ENCODE data around the gene LANCL2. TPM values are rescaled to one million over a fixed set of nuclear protein-coding genes. Genes with fewer than 3 reads are reported as not detected.

The LANCL2 gene
- total RNA-seq, 2 donors from 2014 or later, result 6.6 to 11.4 TPM

DNA sequence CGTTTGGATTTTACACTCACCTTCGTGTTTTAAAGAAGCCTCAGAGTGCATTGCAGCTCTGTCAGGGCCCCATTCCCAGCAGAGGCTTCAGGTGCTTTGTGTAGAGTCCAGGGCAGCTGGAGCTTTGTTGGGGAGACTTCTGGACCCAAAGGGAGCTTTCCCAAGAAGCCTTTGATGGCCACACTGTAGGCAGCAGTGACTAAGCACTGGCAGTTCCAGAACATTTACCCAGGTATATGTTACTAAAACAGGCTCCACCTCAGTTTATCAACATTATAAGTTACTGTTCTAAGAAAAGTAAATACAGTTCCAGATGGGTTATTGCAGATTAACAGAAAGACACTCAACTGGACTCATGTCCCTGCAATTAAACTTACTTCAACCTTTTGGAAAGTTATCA is 66.8 kb downstream of the LANCL2 start:
- no peak overlapping the region for H3K27ac ChIP-seq

DNA sequence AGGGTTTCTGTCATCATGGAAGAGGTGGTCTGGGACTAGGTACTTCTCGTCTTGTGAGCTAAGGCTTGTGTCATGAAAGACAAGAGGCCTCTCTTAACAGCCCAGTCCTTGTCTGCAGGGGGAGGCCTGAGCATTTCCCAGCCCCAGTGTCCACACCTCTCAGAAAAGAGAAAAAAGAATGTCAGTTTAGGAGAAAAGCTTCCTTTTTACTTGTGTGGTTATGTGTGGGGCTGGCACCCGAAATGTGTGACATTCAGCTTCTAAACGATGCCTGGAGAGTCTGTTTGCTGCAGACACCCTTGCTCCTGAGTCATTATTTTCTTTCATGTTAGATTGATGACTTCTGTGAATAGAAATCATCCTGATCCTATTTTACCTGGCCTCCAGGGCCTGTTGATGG is 67.4 kb downstream of the LANCL2 start:
- TF ChIP-seq, protein P1, sequence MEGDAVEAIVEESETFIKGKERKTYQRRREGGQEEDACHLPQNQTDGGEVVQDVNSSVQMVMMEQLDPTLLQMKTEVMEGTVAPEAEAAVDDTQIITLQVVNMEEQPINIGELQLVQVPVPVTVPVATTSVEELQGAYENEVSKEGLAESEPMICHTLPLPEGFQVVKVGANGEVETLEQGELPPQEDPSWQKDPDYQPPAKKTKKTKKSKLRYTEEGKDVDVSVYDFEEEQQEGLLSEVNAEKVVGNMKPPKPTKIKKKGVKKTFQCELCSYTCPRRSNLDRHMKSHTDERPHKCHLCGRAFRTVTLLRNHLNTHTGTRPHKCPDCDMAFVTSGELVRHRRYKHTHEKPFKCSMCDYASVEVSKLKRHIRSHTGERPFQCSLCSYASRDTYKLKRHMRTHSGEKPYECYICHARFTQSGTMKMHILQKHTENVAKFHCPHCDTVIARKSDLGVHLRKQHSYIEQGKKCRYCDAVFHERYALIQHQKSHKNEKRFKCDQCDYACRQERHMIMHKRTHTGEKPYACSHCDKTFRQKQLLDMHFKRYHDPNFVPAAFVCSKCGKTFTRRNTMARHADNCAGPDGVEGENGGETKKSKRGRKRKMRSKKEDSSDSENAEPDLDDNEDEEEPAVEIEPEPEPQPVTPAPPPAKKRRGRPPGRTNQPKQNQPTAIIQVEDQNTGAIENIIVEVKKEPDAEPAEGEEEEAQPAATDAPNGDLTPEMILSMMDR (IDR thresholded peaks at IDR 0.05), result no peak
- DNase-seq (ENCODE audit: low spot score) (no peak), ATAC-seq (ENCODE audit: insufficient number of reproducible peaks, low FRiP score, low read depth) (no peak)
- Histone ChIP-seq H3K4me3 (no peak overlapping the region), H3K9me3 (no peaks in the 10 kb centered on the region), H3K36me3 (no peaks in the 10 kb centered on the region), H3K4me1 (ENCODE audit: control insufficient read depth in 1 of 2, low read depth in 2 of 2) (peaks cover 0 to 8% of the 10 kb centered on the region in 2 donors), H3K27me3 (replicated peaks; ENCODE audit: insufficient read depth) (no peaks in the 10 kb centered on the region), H3K27ac (no peak overlapping the region)

More for the DNA sequence above, 66.8 kb downstream of the LANCL2 start:
- no peaks in the 10 kb centered on the region for H3K36me3 ChIP-seq
- DNase-seq (ENCODE audit: low spot score) (no peak), ATAC-seq (ENCODE audit: insufficient number of reproducible peaks, low FRiP score, low read depth) (no peak)
- H3K4me3 ChIP-seq, result no peak overlapping the region
- H3K9me3 ChIP-seq, result no peaks in the 10 kb centered on the region
- TF ChIP-seq, protein P1 (IDR thresholded peaks at IDR 0.05), result no peak
- H3K4me1 ChIP-seq (ENCODE audit: control insufficient read depth in 1 of 2, low read depth in 2 of 2), result peaks cover 0 to 8% of the 10 kb centered on the region in 2 donors
- no peaks in the 10 kb centered on the region for H3K27me3 ChIP-seq (replicated peaks; ENCODE audit: insufficient read depth)

DNA sequence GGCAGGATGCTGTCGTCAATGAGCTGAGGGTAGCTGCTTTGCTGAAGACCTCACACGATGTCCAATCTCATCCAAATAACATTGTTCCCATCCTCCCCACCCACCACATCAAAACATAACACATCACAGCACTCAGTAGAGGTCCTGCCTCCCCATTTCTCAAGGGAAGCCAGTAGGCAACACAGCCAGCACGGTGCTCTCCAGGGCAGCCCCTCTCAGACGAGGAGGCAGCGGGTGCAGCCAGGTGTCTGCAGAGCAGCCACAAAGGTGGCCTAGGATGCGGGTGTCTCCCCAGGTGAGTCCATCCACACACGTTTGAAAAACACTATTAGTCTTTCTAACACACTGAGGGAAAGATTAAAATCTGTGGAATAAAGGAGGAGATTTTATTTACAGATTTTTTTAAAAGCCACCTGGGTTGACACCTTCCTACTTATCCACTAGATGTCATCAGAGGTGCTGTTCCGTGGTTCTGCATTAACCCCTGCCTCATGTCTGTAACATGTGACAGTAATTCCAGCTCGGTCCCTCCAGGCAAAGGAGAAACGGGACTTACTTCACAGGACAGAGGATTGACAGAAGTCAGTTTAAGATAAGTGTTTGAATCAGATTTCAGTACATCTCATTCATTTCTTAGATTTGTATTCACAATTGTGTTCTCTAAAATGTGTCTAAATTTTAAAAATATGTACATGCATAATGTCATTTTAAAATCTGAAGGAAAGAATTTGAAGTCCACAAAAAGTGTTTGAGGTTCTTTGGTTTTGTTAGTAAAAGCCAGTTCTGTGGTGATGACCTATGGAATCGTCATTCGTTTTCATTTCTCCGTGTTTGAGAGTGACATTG is 68.0 kb downstream of the LANCL2 start:
- no peak overlapping the region for H3K27ac ChIP-seq
- peaks cover 0 to 8% of the 10 kb centered on the region in 2 donors for H3K4me1 ChIP-seq (ENCODE audit: control insufficient read depth in 1 of 2, low read depth in 2 of 2)
- no peaks in the 10 kb centered on the region for H3K27me3 ChIP-seq (replicated peaks; ENCODE audit: insufficient read depth)
- no peak overlapping the region for H3K4me3 ChIP-seq
- TF ChIP-seq, protein P1 (IDR thresholded peaks at IDR 0.05), result no peak
- no peak for ATAC-seq (ENCODE audit: insufficient number of reproducible peaks, low FRiP score, low read depth)
- no peak for DNase-seq (ENCODE audit: low spot score)
- no peaks in the 10 kb centered on the region for H3K9me3 ChIP-seq
- no peaks in the 10 kb centered on the region for H3K36me3 ChIP-seq

DNA sequence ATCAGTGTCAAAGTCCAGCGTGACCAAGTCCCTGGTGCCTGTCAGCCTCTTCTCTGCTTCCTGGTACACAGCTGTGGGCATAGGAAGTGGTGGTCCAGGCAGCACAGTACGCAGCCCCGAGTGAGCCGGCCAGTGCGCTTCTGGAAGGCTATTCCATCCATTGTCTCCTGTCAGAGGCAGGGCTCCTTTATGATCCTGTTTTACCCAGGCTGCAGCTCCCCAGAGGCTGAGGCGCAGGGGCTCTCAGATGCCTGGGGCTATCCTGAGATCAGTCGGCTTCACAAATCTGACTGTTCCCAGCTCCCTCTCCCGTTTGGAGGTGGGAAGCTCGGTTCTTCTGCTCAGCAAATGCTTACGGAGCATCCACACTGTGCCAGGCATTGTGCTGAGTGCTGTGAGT is 70.3 kb downstream of the LANCL2 start:
- ATAC-seq (ENCODE audit: insufficient number of reproducible peaks, low FRiP score, low read depth) (no peak), DNase-seq (ENCODE audit: low spot score) (no peak)
- no peaks in the 10 kb centered on the region for H3K9me3 ChIP-seq

DNA sequence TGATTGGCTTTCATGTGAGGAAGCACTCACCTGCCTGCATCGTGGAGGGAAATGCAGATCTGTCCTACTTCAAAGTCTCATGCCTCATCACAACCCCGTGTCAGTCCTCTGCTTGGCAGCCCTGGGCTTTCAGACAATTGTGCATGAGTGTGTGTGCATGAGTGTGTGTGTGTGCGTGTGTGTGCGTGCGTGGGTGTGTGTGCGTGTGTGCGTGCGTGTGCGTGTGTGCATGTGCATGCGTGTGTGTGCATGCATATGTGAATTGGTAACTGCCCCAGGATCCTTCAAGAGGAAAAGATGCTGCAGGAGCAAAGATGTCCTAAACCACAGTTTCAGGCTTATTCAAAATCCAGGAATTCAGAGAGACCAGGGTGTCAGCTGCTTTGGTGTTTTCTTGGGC is 71.3 kb downstream of the LANCL2 start:
- Histone ChIP-seq H3K36me3 (no peaks in the 10 kb centered on the region), H3K4me1 (ENCODE audit: control insufficient read depth in 1 of 2, low read depth in 2 of 2) (peaks cover 0 to 9% of the 10 kb centered on the region in 2 donors), H3K9me3 (no peaks in the 10 kb centered on the region), H3K4me3 (no peak overlapping the region), H3K27ac (no peak overlapping the region), H3K27me3 (replicated peaks; ENCODE audit: insufficient read depth) (no peaks in the 10 kb centered on the region)
- DNase-seq (ENCODE audit: low spot score) (no peak), ATAC-seq (ENCODE audit: insufficient number of reproducible peaks, low FRiP score, low read depth) (no peak)
- TF ChIP-seq, protein P1 (IDR thresholded peaks at IDR 0.05), result no peak

More for the DNA sequence above, 70.3 kb downstream of the LANCL2 start:
- no peak overlapping the region for H3K4me3 ChIP-seq
- H3K27me3 ChIP-seq (replicated peaks; ENCODE audit: insufficient read depth), result no peaks in the 10 kb centered on the region
- TF ChIP-seq, protein P1 (IDR thresholded peaks at IDR 0.05), result no peak
- peaks cover 0 to 8% of the 10 kb centered on the region in 2 donors for H3K4me1 ChIP-seq (ENCODE audit: control insufficient read depth in 1 of 2, low read depth in 2 of 2)
- H3K36me3 ChIP-seq, result no peaks in the 10 kb centered on the region
- H3K27ac ChIP-seq, result no peak overlapping the region
